ENCODE data around the gene PIGQ. TPM values are rescaled to one million over a fixed set of nuclear protein-coding genes. Genes with fewer than 3 reads are reported as not detected.

PIGQ gene
- total and polyA plus RNA-seq, 2 of the 13 experiments (the other 11 are each of a cell fraction or from before 2014, with no cell fraction given): 7.7 to 19.7 TPM

GRCh38 chr16:576197-576822, 6.5 kb downstream of the PIGQ start:
- BruUV-seq (replicated peaks): no TSS peak
- H3K36me3 ChIP-seq (replicated peaks in 1 of 2; ENCODE audit: control insufficient read depth in 1 of 2, insufficient read depth in 2 of 2, low read length in 2 of 2): peaks cover 1 to 5% of the 10 kb centered on the region in 2 experiments; a peak in 1 of 5 replicates
- DNase-seq (ENCODE audit: low spot score) (no peak), ATAC-seq (peak; percentile 49), FAIRE-seq (no peak)
- no peak overlapping the region for H3K4me3 ChIP-seq (replicated peaks in 1 of 3; ENCODE audit: insufficient read depth in 1 of 3, low read depth in 2 of 3, low read length in 3 of 3)
- H3K79me2 ChIP-seq (ENCODE audit: insufficient read depth, low read length): no peaks in the 10 kb centered on the region
- H2AFZ ChIP-seq (ENCODE audit: low read length): no peak overlapping the region
- H3K27ac ChIP-seq (ENCODE audit: extremely low read length, insufficient read depth, low read length): no peak overlapping the region
- ChIA-PET POLR2A (interaction anchor here (1.0 to 1.4 kb wide), 3 partner anchors 9 to 60 kb away, joined by 3 to 5 read pairs (median 3); partner anchors contain the start of gene METTL26), CTCF (ENCODE audit: low intra/inter-chr PET ratio, low total read pairs) (no interaction called here)
- no peaks in the 10 kb centered on the region for H3K9me3 ChIP-seq (ENCODE audit: low read length)
- H3K9ac ChIP-seq (ENCODE audit: insufficient read depth, low read depth, low read length): no peak overlapping the region
- no peaks in the 10 kb centered on the region for H4K20me1 ChIP-seq (ENCODE audit: insufficient read depth, low read length)
- in situ Hi-C loops (cut with HindIII; ENCODE audit: extremely low pct_ligation_motif_present, low pct_unique_long_range_greater_than_20kb): no loop called here
- 78% methylated on average over 10 of the region's 21 CpGs for WGBS (ENCODE audit: low lambda C conversion rate)
- H3K4me2 ChIP-seq (ENCODE audit: low read depth, low read length): no peak overlapping the region; the same call in 1 of the 2 replicates
- H3K27me3 ChIP-seq (ENCODE audit: control insufficient read depth in 1 of 2, insufficient read depth in 2 of 2, low read length in 2 of 2): no peaks in the 10 kb centered on the region
- H3K4me1 ChIP-seq (ENCODE audit: insufficient read depth, low read length): peaks cover 12% of the 10 kb centered on the region
- intact Hi-C loops (cut with micrococcal nuclease; ENCODE audit: unreplicated experiment): no loop called here
- TF ChIP-seq, protein P1, sequence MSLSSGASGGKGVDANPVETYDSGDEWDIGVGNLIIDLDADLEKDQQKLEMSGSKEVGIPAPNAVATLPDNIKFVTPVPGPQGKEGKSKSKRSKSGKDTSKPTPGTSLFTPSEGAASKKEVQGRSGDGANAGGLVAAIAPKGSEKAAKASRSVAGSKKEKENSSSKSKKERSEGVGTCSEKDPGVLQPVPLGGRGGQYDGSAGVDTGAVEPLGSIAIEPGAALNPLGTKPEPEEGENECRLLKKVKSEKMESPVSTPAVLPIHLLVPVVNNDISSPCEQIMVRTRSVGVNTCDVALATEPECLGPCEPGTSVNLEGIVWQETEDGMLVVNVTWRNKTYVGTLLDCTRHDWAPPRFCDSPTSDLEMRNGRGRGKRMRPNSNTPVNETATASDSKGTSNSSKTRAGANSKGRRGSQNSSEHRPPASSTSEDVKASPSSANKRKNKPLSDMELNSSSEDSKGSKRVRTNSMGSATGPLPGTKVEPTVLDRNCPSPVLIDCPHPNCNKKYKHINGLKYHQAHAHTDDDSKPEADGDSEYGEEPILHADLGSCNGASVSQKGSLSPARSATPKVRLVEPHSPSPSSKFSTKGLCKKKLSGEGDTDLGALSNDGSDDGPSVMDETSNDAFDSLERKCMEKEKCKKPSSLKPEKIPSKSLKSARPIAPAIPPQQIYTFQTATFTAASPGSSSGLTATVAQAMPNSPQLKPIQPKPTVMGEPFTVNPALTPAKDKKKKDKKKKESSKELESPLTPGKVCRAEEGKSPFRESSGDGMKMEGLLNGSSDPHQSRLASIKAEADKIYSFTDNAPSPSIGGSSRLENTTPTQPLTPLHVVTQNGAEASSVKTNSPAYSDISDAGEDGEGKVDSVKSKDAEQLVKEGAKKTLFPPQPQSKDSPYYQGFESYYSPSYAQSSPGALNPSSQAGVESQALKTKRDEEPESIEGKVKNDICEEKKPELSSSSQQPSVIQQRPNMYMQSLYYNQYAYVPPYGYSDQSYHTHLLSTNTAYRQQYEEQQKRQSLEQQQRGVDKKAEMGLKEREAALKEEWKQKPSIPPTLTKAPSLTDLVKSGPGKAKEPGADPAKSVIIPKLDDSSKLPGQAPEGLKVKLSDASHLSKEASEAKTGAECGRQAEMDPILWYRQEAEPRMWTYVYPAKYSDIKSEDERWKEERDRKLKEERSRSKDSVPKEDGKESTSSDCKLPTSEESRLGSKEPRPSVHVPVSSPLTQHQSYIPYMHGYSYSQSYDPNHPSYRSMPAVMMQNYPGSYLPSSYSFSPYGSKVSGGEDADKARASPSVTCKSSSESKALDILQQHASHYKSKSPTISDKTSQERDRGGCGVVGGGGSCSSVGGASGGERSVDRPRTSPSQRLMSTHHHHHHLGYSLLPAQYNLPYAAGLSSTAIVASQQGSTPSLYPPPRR (CRISPR knock-in tag; IDR thresholded peaks at IDR 0.05; ENCODE audit: borderline replicate concordance): no peak
- no peak for TF ChIP-seq ATF5 (CRISPR knock-in tag; IDR thresholded peaks at IDR 0.05; ENCODE audit: low read depth)
- TF ChIP-seq ZNF180 (CRISPR knock-in tag; IDR thresholded peaks at IDR 0.05; ENCODE audit: borderline replicate concordance, low read depth): no peak
- 0 out of 2 replicates have a peak, but pooled peaks have one; percentile 37 for TF ChIP-seq HOXD1 (CRISPR knock-in tag; IDR thresholded peaks at IDR 0.05)
- peak; percentile 64 for TF ChIP-seq STAG1 (CRISPR knock-in tag; IDR thresholded peaks at IDR 0.05)
- 0 out of 2 replicates have a peak, but pooled peaks have one; percentile 25 for TF ChIP-seq ZNF614 (CRISPR knock-in tag; IDR thresholded peaks at IDR 0.05; ENCODE audit: borderline replicate concordance)
- peak; percentile 50; the same call in 1 of the 2 replicates for TF ChIP-seq ZBTB38 (CRISPR knock-in tag; IDR thresholded peaks at IDR 0.05)
- TF ChIP-seq NCOA2 (CRISPR knock-in tag; IDR thresholded peaks at IDR 0.05): no peak
- TF ChIP-seq CTCF (CRISPR knock-in tag; IDR thresholded peaks at IDR 0.05): peak; percentile 69
- TF ChIP-seq FLYWCH1 (CRISPR knock-in tag; IDR thresholded peaks at IDR 0.05): no peak
- TF ChIP-seq, protein P2, sequence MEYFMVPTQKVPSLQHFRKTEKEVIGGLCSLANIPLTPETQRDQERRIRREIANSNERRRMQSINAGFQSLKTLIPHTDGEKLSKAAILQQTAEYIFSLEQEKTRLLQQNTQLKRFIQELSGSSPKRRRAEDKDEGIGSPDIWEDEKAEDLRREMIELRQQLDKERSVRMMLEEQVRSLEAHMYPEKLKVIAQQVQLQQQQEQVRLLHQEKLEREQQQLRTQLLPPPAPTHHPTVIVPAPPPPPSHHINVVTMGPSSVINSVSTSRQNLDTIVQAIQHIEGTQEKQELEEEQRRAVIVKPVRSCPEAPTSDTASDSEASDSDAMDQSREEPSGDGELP (IDR thresholded peaks at IDR 0.05; ENCODE audit: borderline replicate concordance, low read depth): peak; percentile 82; the same call in 1 of the 2 replicates
- TF ChIP-seq ZNF430 (CRISPR knock-in tag; IDR thresholded peaks at IDR 0.05): no peak
- no peak for TF ChIP-seq ZBTB7A (CRISPR knock-in tag; IDR thresholded peaks at IDR 0.05)
- TF ChIP-seq, protein P3, sequence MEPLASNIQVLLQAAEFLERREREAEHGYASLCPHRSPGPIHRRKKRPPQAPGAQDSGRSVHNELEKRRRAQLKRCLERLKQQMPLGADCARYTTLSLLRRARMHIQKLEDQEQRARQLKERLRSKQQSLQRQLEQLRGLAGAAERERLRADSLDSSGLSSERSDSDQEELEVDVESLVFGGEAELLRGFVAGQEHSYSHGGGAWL (CRISPR knock-in tag; IDR thresholded peaks at IDR 0.05): peak; percentile 52; the same call in 1 of the 2 replicates
- TF ChIP-seq RBFOX2 (IDR thresholded peaks at IDR 0.05; ENCODE audit: low read depth, low read length): 0 out of 2 replicates have a peak, but pooled peaks have one; percentile 9
- peak; percentile 62 for TF ChIP-seq MYC (CRISPR knock-in tag; IDR thresholded peaks at IDR 0.05; ENCODE audit: borderline replicate concordance)

Measured in HepG2 (cell line).